HepG2 (cell line): ENCODE results near the gene RSKR. TPM values are rescaled to one million over a fixed set of nuclear protein-coding genes. Genes with fewer than 3 reads are reported as not detected.

Experiments used
- ATF7 ChIP-seq, 2 experiments: fragments of 450-650 bp in 1 of 2; sonication (generic) in 1 of 2; formaldehyde crosslinking in 1 of 2; IDR thresholded peaks; 2 replicates each; pipeline versions ENCODE4 v1.4.0 to v1.6.1; 2016 to 2020; ENCODE audit warnings: antibody characterized with exemption in 1 of 2, mild to moderate bottlenecking in 1 of 2, missing genetic modification reagents in 1 of 2
- DR1 ChIP-seq: sonication (generic); formaldehyde crosslinking; IDR thresholded peaks from 2 replicates; pipeline ENCODE4 v1.8.0; 2021; ENCODE audit warnings: mild to moderate bottlenecking, missing genetic modification reagents, inconsistent platforms
- HHEX ChIP-seq: IDR thresholded peaks from 2 replicates; pipeline ENCODE4 v1.6.1; 2016; ENCODE audit warnings: control low read depth
- LCORL ChIP-seq, 2 experiments: fragments of 450-650 bp in 1 of 2; sonication (generic) in 1 of 2; formaldehyde crosslinking in 1 of 2; IDR thresholded peaks; 2 replicates each; pipeline versions ENCODE4 v1.5.0 to v1.6.1; 2017 to 2020; ENCODE audit warnings: antibody characterized with exemption in 1 of 2, missing genetic modification reagents in 1 of 2
- PRPF4 ChIP-seq: fragments of 200-400 bp; formaldehyde crosslinking; IDR thresholded peaks from 2 replicates; pipeline ENCODE4 v1.6.1; 2016; ENCODE audit warnings: low read length, low read depth; ENCODE audit not compliant: poor library complexity, severe bottlenecking
- REST ChIP-seq, 2 experiments: IDR thresholded peaks; 2 replicates each; pipeline ENCODE4 v1.6.1; 2011 to 2012; ENCODE audit warnings: low read length in 2 of 2, borderline replicate concordance in 1 of 2, low read depth in 1 of 2, mild to moderate bottlenecking in 1 of 2, moderate library complexity in 1 of 2
- SALL1 ChIP-seq: sonication (generic); formaldehyde crosslinking; IDR thresholded peaks from 2 replicates; pipeline ENCODE4 v1.8.0; 2022; ENCODE audit warnings: mild to moderate bottlenecking, missing genetic modification reagents
- SIN3B ChIP-seq: fragments of 150-350 bp; IDR thresholded peaks from 2 replicates; pipeline ENCODE4 v1.6.1; 2014; ENCODE audit warnings: low read length
- SMARCE1 ChIP-seq: fragments of 450-650 bp; IDR thresholded peaks from 2 replicates; pipeline ENCODE4 v1.6.1; 2017; ENCODE audit warnings: borderline replicate concordance
- ZBTB37 ChIP-seq: sonication (generic); formaldehyde crosslinking; IDR thresholded peaks from 2 replicates; pipeline ENCODE4 v1.4.0; 2020; ENCODE audit warnings: mild to moderate bottlenecking, missing genetic modification reagents
- ZBTB42 ChIP-seq: sonication (generic); formaldehyde crosslinking; IDR thresholded peaks from 2 replicates; pipeline ENCODE4 v1.5.0; 2020; ENCODE audit warnings: mild to moderate bottlenecking, missing genetic modification reagents
- ZFYVE20 ChIP-seq: sonication (generic); formaldehyde crosslinking; IDR thresholded peaks from 2 replicates; pipeline ENCODE4 v1.8.0; 2023; ENCODE audit warnings: low read depth, mild to moderate bottlenecking, moderate library complexity, missing genetic modification reagents, borderline replicate concordance
- ZIK1 ChIP-seq: sonication (generic); formaldehyde crosslinking; IDR thresholded peaks from 2 replicates; pipeline ENCODE4 v1.5.0; 2020; ENCODE audit warnings: mild to moderate bottlenecking, low read depth, missing genetic modification reagents, borderline replicate concordance
- ZNF24 ChIP-seq: fragments of 450-650 bp; IDR thresholded peaks from 2 replicates; pipeline ENCODE4 v1.6.1; 2017; ENCODE audit warnings: antibody characterized with exemption, mild to moderate bottlenecking
- ZNF280B ChIP-seq: sonication (generic); formaldehyde crosslinking; IDR thresholded peaks from 2 replicates; pipeline ENCODE4 v1.5.0; 2020; ENCODE audit warnings: missing genetic modification reagents, mild to moderate bottlenecking, borderline replicate concordance
- ZNF3 ChIP-seq: IDR thresholded peaks from 2 replicates; pipeline ENCODE4 v1.7.0; 2017; ENCODE audit warnings: inconsistent platforms
- ZNF34 ChIP-seq: sonication (generic); formaldehyde crosslinking; IDR thresholded peaks from 2 replicates; pipeline ENCODE4 v1.4.0; 2020; ENCODE audit warnings: mild to moderate bottlenecking, missing genetic modification reagents, borderline replicate concordance
- ZNF432 ChIP-seq: sonication (generic); formaldehyde crosslinking; IDR thresholded peaks from 2 replicates; pipeline ENCODE4 v1.5.0; 2020; ENCODE audit warnings: missing genetic modification reagents, mild to moderate bottlenecking, borderline replicate concordance
- ZNF576 ChIP-seq: sonication (generic); formaldehyde crosslinking; IDR thresholded peaks from 2 replicates; pipeline ENCODE4 v1.4.0; 2020; ENCODE audit warnings: mild to moderate bottlenecking, missing genetic modification reagents
- ZZZ3 ChIP-seq: sonication (generic); formaldehyde crosslinking; IDR thresholded peaks from 2 replicates; pipeline ENCODE4 v1.4.0; 2020; ENCODE audit warnings: missing genetic modification reagents, mild to moderate bottlenecking, borderline replicate concordance
- polyA plus RNA-seq, 8 experiments: library from polyadenylated mRNA; depleted of rRNA in 3 of 8; stranded (reverse) in 7 of 8; unstranded in 1 of 8; fragments of >200 nt; fragmentation: Illumina TruSeq in 4 of 8; extraction: Trizol in 4 of 8; gene quantifications; 2 replicates each; pipeline versions ENCODE4 v1.2.1 to v1.2.3, GENCODE V29; 2011 to 2016; ENCODE audit warnings: low read depth in 4 of 8, missing spikeins in 1 of 8, mixed read lengths in 1 of 8; ENCODE audit not compliant: insufficient read depth in 1 of 8
- total RNA-seq, 5 experiments: library from RNA; depleted of rRNA; stranded (reverse); fragments of >200 nt; fragmentation: Illumina TruSeq; extraction: Trizol; gene quantifications; 2 replicates each; pipeline ENCODE4 v1.2.3, GENCODE V29; 2016; ENCODE audit warnings: low read depth in 1 of 5

RSKR gene
- total and polyA plus RNA-seq, 2 of the 13 experiments (the other 11 are each of a cell fraction or from before 2014, with no cell fraction given) = 5.0 to 10.4 TPM

GRCh38 chr17:28576758-28577465 is 37.1 kb downstream of the RSKR start, which contains the start of gene ALDOC (continued):
- TF ChIP-seq ZNF576 = no peak
- no peak for TF ChIP-seq ZBTB37 (CRISPR knock-in tag)
- TF ChIP-seq ZZZ3 = no peak
- peak; percentile 19; the same call in 1 of the 2 replicates for TF ChIP-seq ZNF280B (CRISPR knock-in tag)
- peak; percentile 77 for TF ChIP-seq SALL1 (CRISPR knock-in tag)
- TF ChIP-seq ZNF34 (CRISPR knock-in tag) = no peak
- TF ChIP-seq ZNF3 (CRISPR knock-in tag) = no peak
- TF ChIP-seq ZNF24 = no peak
- no peak for TF ChIP-seq HHEX (CRISPR knock-in tag)
- TF ChIP-seq ZFYVE20 (CRISPR knock-in tag) = no peak
- TF ChIP-seq SIN3B = no peak
- TF ChIP-seq REST (IDR thresholded peaks at IDR 0.05; ENCODE audit: borderline replicate concordance in 1 of 2, low read depth in 1 of 2, low read length in 2 of 2) = no peak
- no peak for TF ChIP-seq ATF7 (IDR thresholded peaks at IDR 0.05)
- no peak for TF ChIP-seq ATF7 (CRISPR knock-in tag; IDR thresholded peaks at IDR 0.05)
- no peak for TF ChIP-seq ZBTB42 (CRISPR knock-in tag)
- TF ChIP-seq LCORL (IDR thresholded peaks at IDR 0.05) = no peak
- no peak for TF ChIP-seq LCORL (CRISPR knock-in tag; IDR thresholded peaks at IDR 0.05)
- TF ChIP-seq SMARCE1 = no peak
- TF ChIP-seq ZNF432 = no peak
- TF ChIP-seq DR1 (CRISPR knock-in tag) = 0 out of 2 replicates have a peak, but pooled peaks have one; percentile 56
- TF ChIP-seq ZIK1 (CRISPR knock-in tag) = no peak
- TF ChIP-seq PRPF4 = no peak
